H9 (cell line): ENCODE measurements around the gene RALGAPA2. TPM values are rescaled to one million over a fixed set of nuclear protein-coding genes. Genes with fewer than 3 reads are reported as not detected.

ENCODE experiments used
- DNase-seq: peaks from one replicate; pipeline ENCODE4 v3.0.0-alpha.2; 2017
- H2AFZ ChIP-seq: one replicate; pipeline ENCODE4 v1.6.1; 2013; ENCODE audit warnings: mild to moderate bottlenecking, low read length, control low read depth, moderate library complexity
- H2AK5ac ChIP-seq: 2 replicates; pipeline ENCODE4 v1.6.1; 2013; ENCODE audit warnings: low read length, control low read depth, mixed read lengths; ENCODE audit not compliant: insufficient read length
- H2BK120ac ChIP-seq: one replicate; pipeline ENCODE4 v1.6.1; 2013; ENCODE audit warnings: low read depth, mild to moderate bottlenecking, low read length, control low read depth, inconsistent platforms; ENCODE audit not compliant: poor library complexity, severe bottlenecking
- H2BK12ac ChIP-seq: 2 replicates; pipeline ENCODE4 v1.6.1; 2013; ENCODE audit warnings: low read length, control low read depth, mixed read lengths, low read depth; ENCODE audit not compliant: insufficient read length
- H2BK15ac ChIP-seq: 2 replicates; pipeline ENCODE4 v1.6.1; 2013; ENCODE audit warnings: low read depth, low read length, control low read depth
- H2BK20ac ChIP-seq: one replicate; pipeline ENCODE4 v1.6.1; 2013; ENCODE audit warnings: low read depth, mild to moderate bottlenecking, low read length, control low read depth, inconsistent platforms; ENCODE audit not compliant: poor library complexity, severe bottlenecking
- H2BK5ac ChIP-seq: 2 replicates; pipeline ENCODE4 v1.6.1; 2013; ENCODE audit warnings: low read length, control low read depth, mixed read lengths; ENCODE audit not compliant: insufficient read length
- H3K14ac ChIP-seq: 2 replicates; pipeline ENCODE4 v1.6.1; 2013; ENCODE audit warnings: low read length, control low read depth; ENCODE audit not compliant: insufficient read depth
- H3K18ac ChIP-seq: 2 replicates; pipeline ENCODE4 v1.6.1; 2013; ENCODE audit warnings: low read depth, mild to moderate bottlenecking, mixed read lengths, low read length, control low read depth; ENCODE audit not compliant: insufficient read length
- H3K23ac ChIP-seq: 2 replicates; pipeline ENCODE4 v1.6.1; 2013; ENCODE audit warnings: low read length, control low read depth, mixed read lengths, low read depth; ENCODE audit not compliant: insufficient read length
- H3K23me2 ChIP-seq: 2 replicates; pipeline ENCODE4 v1.6.1; 2013; ENCODE audit warnings: low read depth, mild to moderate bottlenecking, mixed read lengths, low read length, control low read depth; ENCODE audit not compliant: insufficient read length, poor library complexity, severe bottlenecking
- H3K27ac ChIP-seq: 2 replicates; pipeline ENCODE4 v1.5.1; 2013; ENCODE audit warnings: low read length, control low read depth, mixed read lengths, low read depth; ENCODE audit not compliant: insufficient read length
- H3K27me3 ChIP-seq: 2 replicates; pipeline ENCODE4 v1.6.1; 2013; ENCODE audit warnings: low read length, control low read depth, inconsistent platforms; ENCODE audit not compliant: insufficient read depth
- H3K4ac ChIP-seq: 2 replicates; pipeline ENCODE4 v1.6.1; 2013; ENCODE audit warnings: low read depth, mild to moderate bottlenecking, control low read depth, inconsistent platforms, low read length, moderate library complexity
- H3K4me1 ChIP-seq: 2 replicates; pipeline ENCODE4 v1.6.1; 2013; ENCODE audit warnings: low read length, control low read depth, inconsistent platforms; ENCODE audit not compliant: insufficient read depth
- H3K4me2 ChIP-seq: 2 replicates; pipeline ENCODE4 v1.6.1; 2013; ENCODE audit warnings: low read length, control low read depth, mixed read lengths; ENCODE audit not compliant: insufficient read length, insufficient read depth
- H3K56ac ChIP-seq: 2 replicates; pipeline ENCODE4 v1.6.1; 2013; ENCODE audit warnings: low read depth, mild to moderate bottlenecking, mixed read lengths, low read length, control low read depth; ENCODE audit not compliant: insufficient read length
- H3K79me1 ChIP-seq: 2 replicates; pipeline ENCODE4 v1.6.1; 2013; ENCODE audit warnings: low read depth, mild to moderate bottlenecking, moderate library complexity, low read length, control low read depth, inconsistent platforms; ENCODE audit not compliant: insufficient read depth, poor library complexity, severe bottlenecking
- H3K79me2 ChIP-seq: 2 replicates; pipeline ENCODE4 v1.6.1; 2013; ENCODE audit warnings: low read length, control low read depth, inconsistent platforms; ENCODE audit not compliant: insufficient read depth
- H3K9ac ChIP-seq: 2 replicates; pipeline ENCODE4 v1.6.1; 2013; ENCODE audit warnings: low read length, control low read depth, mixed read lengths; ENCODE audit not compliant: insufficient read length; ENCODE audit errors: extremely low read depth
- H3K9me3 ChIP-seq: one replicate; pipeline ENCODE4 v1.6.1; 2013; ENCODE audit warnings: low read depth, low read length, inconsistent platforms; ENCODE audit not compliant: control insufficient read depth
- H3T11ph ChIP-seq: one replicate; pipeline ENCODE4 v1.6.1; 2013; ENCODE audit warnings: mild to moderate bottlenecking, low read length, control low read depth, inconsistent platforms
- H4K20me1 ChIP-seq: one replicate; pipeline ENCODE4 v1.6.1; 2013; ENCODE audit not compliant: control insufficient read depth, insufficient read length, insufficient read depth
- H4K5ac ChIP-seq: 2 replicates; pipeline ENCODE4 v1.6.1; 2013; ENCODE audit warnings: low read depth, mild to moderate bottlenecking, mixed read lengths, low read length, control low read depth; ENCODE audit not compliant: insufficient read length
- H4K8ac ChIP-seq: replicated peaks from 2 replicates; pipeline ENCODE4 v1.6.1; 2013; ENCODE audit warnings: low read length, control low read depth, mixed read lengths, low read depth; ENCODE audit not compliant: insufficient read length
- H4K91ac ChIP-seq: 2 replicates; pipeline ENCODE4 v1.6.1; 2013; ENCODE audit warnings: low read depth, mild to moderate bottlenecking, moderate library complexity, mixed read lengths, low read length, control low read depth; ENCODE audit not compliant: insufficient read length
- H3K27ac Mint-ChIP-seq, 3 experiments: 2 replicates in 2 of 3; 3 replicates in 1 of 3; pipeline ENCODE4 v1.8.0; 2020 to 2021; ENCODE audit warnings: mixed read lengths in 3 of 3, mild to moderate bottlenecking in 1 of 3, moderate library complexity in 1 of 3
- H3K27me3 Mint-ChIP-seq: 2 replicates; pipeline ENCODE4 v1.8.0; 2021; ENCODE audit warnings: low read depth, mild to moderate bottlenecking, moderate library complexity, mixed read lengths
- H3K36me3 Mint-ChIP-seq, 3 experiments: 2 replicates in 2 of 3; 3 replicates in 1 of 3; pipeline ENCODE4 v1.8.0; 2020 to 2021; ENCODE audit warnings: low read depth in 3 of 3, mixed read lengths in 3 of 3; ENCODE audit not compliant: insufficient read depth in 1 of 3
- H3K4me1 Mint-ChIP-seq, 2 experiments: 2 replicates each; pipeline ENCODE4 v1.8.0; 2020; ENCODE audit warnings: mixed read lengths in 2 of 2
- H3K4me3 Mint-ChIP-seq, 2 experiments: 2 replicates in 1 of 2; 3 replicates in 1 of 2; pipeline ENCODE4 v1.8.0; 2020 to 2021; ENCODE audit warnings: mild to moderate bottlenecking in 2 of 2, mixed read lengths in 2 of 2, moderate library complexity in 1 of 2
- H3K9me3 Mint-ChIP-seq, 2 experiments: 2 replicates in 1 of 2; 3 replicates in 1 of 2; pipeline ENCODE4 v1.8.0; 2020; ENCODE audit warnings: mild to moderate bottlenecking in 2 of 2, mixed read lengths in 2 of 2, moderate library complexity in 1 of 2
- CTCF ChIP-seq: fragments of 200-600 bp; sonication (generic); conservative IDR thresholded peaks from 3 replicates; pipeline ENCODE4 v1.8.0; 2021; ENCODE audit warnings: antibody characterized with exemption, mild to moderate bottlenecking
- WGBS: extraction: QIAGEN DNeasy Blood & Tissue Kit; methylation state at CpG from one replicate; pipeline ENCODE4 v1.1.7; 2013; ENCODE audit warnings: missing lambda C conversion rate, low lambda C conversion rate, mixed read lengths; ENCODE audit not compliant: insufficient read length; ENCODE audit errors: extremely low coverage; 5-methylcytosine and 5-hydroxymethylcytosine counted together
- total RNA-seq: library from RNA; stranded (reverse); gene quantifications from 2 replicates; pipeline ENCODE4 v1.2.1, GENCODE V29; 2021

RALGAPA2 gene
- total RNA-seq, 1 experiment from 2014 or later = 16.6 TPM

DNA sequence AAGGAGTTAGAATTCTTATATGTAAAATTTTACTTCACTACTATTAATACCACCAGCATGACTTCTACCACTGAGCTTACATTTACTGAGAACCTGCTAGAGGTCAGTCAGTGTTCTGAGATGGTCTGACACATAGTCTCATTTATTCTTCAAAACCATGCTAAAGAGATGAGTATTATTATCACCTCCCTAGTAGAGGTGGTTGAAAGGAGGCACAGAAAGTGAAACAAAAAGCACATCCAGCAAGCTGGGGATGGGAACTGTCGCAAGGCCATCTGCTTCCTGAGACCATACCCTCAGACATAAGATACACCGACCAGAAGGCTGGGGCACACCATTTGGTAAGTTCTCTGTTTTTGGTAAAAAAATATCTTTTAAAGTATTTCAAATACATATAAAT is 206.9 kb downstream of the RALGAPA2 start:
- Histone ChIP-seq H3K9me3 (no peaks in the 10 kb centered on the region), H3K23me2 (no peaks in the 10 kb centered on the region), H2BK5ac (no peak overlapping the region), H3K27me3 (no peaks in the 10 kb centered on the region), H3K27ac (no peak overlapping the region), H4K91ac (no peak overlapping the region), H3K79me1 (no peaks in the 10 kb centered on the region), H3K56ac (no peak overlapping the region), H3T11ph (no peak overlapping the region), H2BK15ac (no peak overlapping the region), H3K9ac (no peak overlapping the region), H3K18ac (no peak overlapping the region), H2BK12ac (no peak overlapping the region), H2AFZ (no peak overlapping the region), H3K4me1 (no peaks in the 10 kb centered on the region), H3K14ac (no peak overlapping the region), H2BK20ac (no peak overlapping the region), H4K20me1 (no peaks in the 10 kb centered on the region), H2AK5ac (no peak overlapping the region), H3K4me2 (no peak overlapping the region), H3K79me2 (no peaks in the 10 kb centered on the region), H3K23ac (no peak overlapping the region), H4K5ac (no peak overlapping the region), H4K8ac (no peak overlapping the region), H3K4ac (no peak overlapping the region), H2BK120ac (no peak overlapping the region)
- Mint-ChIP-seq H3K4me1 (peaks cover 3 to 4% of the 10 kb centered on the region in 2 experiments; a peak in 3 of 4 replicates), H3K36me3 (peaks cover 3 to 19% (median 7%) of the 10 kb centered on the region in 3 experiments; a peak in 6 of 7 replicates), H3K4me3 (no peak overlapping the region), H3K9me3 (no peaks in the 10 kb centered on the region), H3K27ac (no peak overlapping the region), H3K27me3 (no peaks in the 10 kb centered on the region)
- no CpG with 5 or more reads among the region's 2 CpGs for WGBS
- DNase-seq = no peak
- no peak for TF ChIP-seq CTCF
